ENCODE data around the gene ERCC1. TPM values are rescaled to one million over a fixed set of nuclear protein-coding genes. Genes with fewer than 3 reads are reported as not detected.

The ERCC1 gene
- total and polyA plus RNA-seq, 4 donors, result 19.2 to 28.7 (median 22.0) TPM

- no peak overlapping the region for H3K27ac ChIP-seq (ENCODE audit: low read depth in 1 of 2, low read length in 2 of 2)
- no peak overlapping the region for H3K9ac ChIP-seq (ENCODE audit: low read depth in 1 of 2, low read length in 2 of 2)
- DNase-seq (ENCODE audit: low spot score), result no peak
- no peak overlapping the region for H3K4me3 ChIP-seq (ENCODE audit: low read depth in 1 of 3, low read length in 3 of 3)
- no peaks in the 10 kb centered on the region for H3K36me3 ChIP-seq (ENCODE audit: control insufficient read depth in 4 of 4, insufficient read depth in 3 of 4, low read depth in 1 of 4, low read length in 3 of 4)
- H3K9me3 ChIP-seq (ENCODE audit: control insufficient read depth in 4 of 4, low read length in 3 of 4), result no peaks in the 10 kb centered on the region
- peaks cover 6 to 24% (median 15%) of the 10 kb centered on the region in 4 donors for H3K4me1 ChIP-seq (ENCODE audit: control insufficient read depth in 4 of 4, insufficient read depth in 4 of 4, low read length in 3 of 4)
- TF ChIP-seq ATF3 (IDR thresholded peaks at IDR 0.05) (no peak), REST (IDR thresholded peaks at IDR 0.05) (no peak), RXRA (IDR thresholded peaks at IDR 0.05) (no peak), FOXA1 (IDR thresholded peaks at IDR 0.05) (no peak), RAD21 (IDR thresholded peaks at IDR 0.05) (no peak), MAX (IDR thresholded peaks at IDR 0.05) (no peak), NR2F2 (IDR thresholded peaks at IDR 0.05) (no peak), FOXA2 (IDR thresholded peaks at IDR 0.05) (no peak)
- TF ChIP-seq, protein P1, sequence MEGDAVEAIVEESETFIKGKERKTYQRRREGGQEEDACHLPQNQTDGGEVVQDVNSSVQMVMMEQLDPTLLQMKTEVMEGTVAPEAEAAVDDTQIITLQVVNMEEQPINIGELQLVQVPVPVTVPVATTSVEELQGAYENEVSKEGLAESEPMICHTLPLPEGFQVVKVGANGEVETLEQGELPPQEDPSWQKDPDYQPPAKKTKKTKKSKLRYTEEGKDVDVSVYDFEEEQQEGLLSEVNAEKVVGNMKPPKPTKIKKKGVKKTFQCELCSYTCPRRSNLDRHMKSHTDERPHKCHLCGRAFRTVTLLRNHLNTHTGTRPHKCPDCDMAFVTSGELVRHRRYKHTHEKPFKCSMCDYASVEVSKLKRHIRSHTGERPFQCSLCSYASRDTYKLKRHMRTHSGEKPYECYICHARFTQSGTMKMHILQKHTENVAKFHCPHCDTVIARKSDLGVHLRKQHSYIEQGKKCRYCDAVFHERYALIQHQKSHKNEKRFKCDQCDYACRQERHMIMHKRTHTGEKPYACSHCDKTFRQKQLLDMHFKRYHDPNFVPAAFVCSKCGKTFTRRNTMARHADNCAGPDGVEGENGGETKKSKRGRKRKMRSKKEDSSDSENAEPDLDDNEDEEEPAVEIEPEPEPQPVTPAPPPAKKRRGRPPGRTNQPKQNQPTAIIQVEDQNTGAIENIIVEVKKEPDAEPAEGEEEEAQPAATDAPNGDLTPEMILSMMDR (IDR thresholded peaks at IDR 0.05; ENCODE audit: low read depth, low read length, missing input control), result no peak
- H3K27me3 ChIP-seq (ENCODE audit: control insufficient read depth in 4 of 4, insufficient read depth in 4 of 4, low read length in 3 of 4), result no peaks in the 10 kb centered on the region
- 60% methylated on average over 8 of the region's 8 CpGs for WGBS
These were observed 41.2 kb upstream of the ERCC1 start for GRCh38 chr19:45464852-45465441.

DNA sequence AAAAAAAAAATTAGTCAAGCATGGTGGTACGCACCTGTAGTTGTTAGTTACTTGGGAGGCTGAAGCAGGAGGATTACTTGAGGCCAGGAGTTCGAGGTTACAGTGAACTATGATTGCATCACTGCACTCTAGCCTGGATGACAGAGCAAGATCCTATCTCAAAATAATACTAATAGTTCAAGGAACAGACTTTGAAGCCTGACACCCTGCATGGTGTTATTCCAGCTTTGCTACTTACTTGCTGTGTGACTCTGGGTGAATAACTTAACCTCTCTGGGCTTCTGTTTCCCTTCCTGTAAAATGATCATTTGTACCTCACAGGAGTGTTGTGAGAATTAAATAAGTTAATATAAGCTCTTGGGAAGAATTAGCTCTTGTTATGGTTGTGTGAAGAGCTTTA, 40.6 kb upstream of the ERCC1 start:
- Histone ChIP-seq H3K36me3 (ENCODE audit: control insufficient read depth in 4 of 4, insufficient read depth in 3 of 4, low read depth in 1 of 4, low read length in 3 of 4) (no peaks in the 10 kb centered on the region), H3K9me3 (ENCODE audit: control insufficient read depth in 4 of 4, low read length in 3 of 4) (no peaks in the 10 kb centered on the region), H3K9ac (ENCODE audit: low read depth in 1 of 2, low read length in 2 of 2) (no peak overlapping the region), H3K27me3 (ENCODE audit: control insufficient read depth in 4 of 4, insufficient read depth in 4 of 4, low read length in 3 of 4) (no peaks in the 10 kb centered on the region), H3K27ac (ENCODE audit: low read depth in 1 of 2, low read length in 2 of 2) (no peak overlapping the region), H3K4me3 (ENCODE audit: low read depth in 1 of 3, low read length in 3 of 3) (no peak overlapping the region), H3K4me1 (ENCODE audit: control insufficient read depth in 4 of 4, insufficient read depth in 4 of 4, low read length in 3 of 4) (peaks cover 2 to 18% (median 11%) of the 10 kb centered on the region in 4 donors)
- TF ChIP-seq TAF1 (conservative IDR thresholded peaks at IDR 0.05) (no peak), JUND (IDR thresholded peaks at IDR 0.05) (no peak), EGR1 (IDR thresholded peaks at IDR 0.05; ENCODE audit: low read depth in 2 of 2) (no peak), SP1 (IDR thresholded peaks at IDR 0.05) (no peak), FOXA2 (IDR thresholded peaks at IDR 0.05) (no peak), REST (IDR thresholded peaks at IDR 0.05) (no peak), ATF3 (IDR thresholded peaks at IDR 0.05) (no peak), MAX (IDR thresholded peaks at IDR 0.05) (no peak), NR2F2 (IDR thresholded peaks at IDR 0.05) (no peak)
- 88% methylated on average over 2 of the region's 2 CpGs for WGBS
- no peak for DNase-seq (ENCODE audit: low spot score)
